Erythroblast (primary cell): ENCODE measurements around the gene VCPKMT.

ENCODE experiments used
- GATA1 ChIP-seq: IDR thresholded peaks from 2 replicates; pipeline ENCODE4 v1.6.1; 2011; ENCODE audit warnings: low read depth, mild to moderate bottlenecking, control low read depth, low read length, moderate library complexity
- POLR2A ChIP-seq: IDR thresholded peaks from 2 replicates; pipeline ENCODE4 v1.6.1; 2011; ENCODE audit warnings: mild to moderate bottlenecking, low read length

- TF ChIP-seq POLR2A (no peak), GATA1 (no peak)
These were observed 47.9 kb downstream of the VCPKMT start for GRCh38 chr14:50068496-50068895.
